GM21526 (cell line): ENCODE data around the gene ATG2A.
A peak's percentile ranks its signal among the peaks of the same experiment; 100 is the strongest.

ENCODE experiments used
- ATAC-seq: cut with Tn5 transposase; IDR thresholded peaks from one replicate; pipeline ENCODE4 v1.9.1; 2021; ENCODE audit warnings: moderate library complexity; ENCODE audit not compliant: unreplicated experiment, low FRiP score

The ATG2A gene

GRCh38 chr11:64925536-64926436, 8.8 kb upstream of the ATG2A start:
- no peak for ATAC-seq

- no peak for ATAC-seq
These were observed 7.9 kb upstream of the ATG2A start for GRCh38 chr11:64924910-64925284.

GRCh38 chr11:64923944-64924909, 7.2 kb upstream of the ATG2A start, which contains the start of gene PPP2R5B:
Gene PPP2R5B (plus strand): TSS chr11:64924689. CDS start chr11:64925735, 1,046 bp downstream.
- peak; percentile 68 for ATAC-seq

DNA sequence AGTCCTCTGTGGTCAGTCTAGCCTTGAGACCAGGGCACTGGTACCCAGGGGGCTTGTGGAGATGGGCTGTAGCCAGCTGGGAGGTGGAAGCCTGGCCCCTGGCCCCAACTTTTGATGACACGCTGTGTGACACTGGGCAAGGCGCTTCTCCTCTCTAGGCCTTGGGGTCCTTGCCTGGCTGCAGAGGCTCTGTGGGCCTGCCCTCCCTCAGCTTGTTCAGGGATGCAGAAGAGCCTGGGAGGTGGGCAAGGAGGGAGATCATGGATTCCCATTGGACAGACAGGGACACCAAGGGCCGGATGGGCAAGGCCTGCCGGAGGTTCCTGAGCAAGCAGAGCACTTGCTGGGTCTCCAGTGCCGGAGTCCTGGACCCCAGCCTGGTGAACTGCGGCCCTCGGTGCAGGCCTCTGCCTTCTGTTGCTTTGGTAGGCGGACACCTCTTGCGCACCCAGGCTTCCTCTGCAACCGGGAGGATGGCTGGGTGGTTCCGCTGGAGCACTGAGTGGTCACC, 6.2 kb upstream of the ATG2A start:
- ATAC-seq = no peak

DNA sequence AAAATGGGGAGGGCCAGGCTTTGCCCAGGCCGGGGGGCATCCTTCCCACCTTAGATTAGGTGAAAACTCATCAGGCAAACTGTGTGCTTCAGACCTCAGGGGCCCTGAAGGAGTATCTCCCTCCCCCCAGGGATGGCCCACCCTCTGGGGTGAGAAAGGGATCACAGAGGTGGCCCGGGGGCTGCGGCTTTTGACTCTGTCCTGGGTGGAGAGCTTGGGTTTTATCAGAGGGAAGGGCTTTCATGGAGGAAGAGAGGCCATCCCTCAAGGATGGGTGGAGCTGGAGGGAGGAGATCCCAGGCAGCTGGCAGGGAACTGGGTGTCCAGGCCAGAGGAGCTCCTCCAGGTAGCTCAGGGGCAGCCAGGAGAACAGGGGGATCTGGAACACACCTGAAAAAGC, 4.4 kb upstream of the ATG2A start:
- ATAC-seq = no peak

- no peak for ATAC-seq
These were observed 3.1 kb upstream of the ATG2A start for GRCh38 chr11:64920124-64920523.

DNA sequence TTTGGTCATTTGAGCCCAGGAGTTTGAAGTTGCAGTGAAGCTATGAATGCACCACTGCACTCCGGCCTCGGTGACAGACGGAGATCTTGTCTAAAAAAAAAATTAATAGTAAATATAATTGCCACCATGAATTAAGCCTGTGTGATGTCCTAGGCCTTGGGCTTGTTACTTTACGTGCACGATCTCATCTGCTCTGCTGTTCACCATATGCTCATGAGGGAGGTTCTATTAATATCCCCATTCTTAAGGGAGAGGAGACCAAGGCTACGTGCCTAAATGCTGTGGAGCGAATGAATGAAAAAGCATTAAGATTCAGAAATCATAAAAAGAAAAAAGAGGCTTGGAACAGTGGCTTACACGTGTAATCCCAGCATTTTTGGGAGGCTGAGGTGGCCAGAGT, 2.6 kb upstream of the ATG2A start:
- no peak for ATAC-seq

- ATAC-seq = no peak
These were observed 1.0 kb upstream of the ATG2A start for GRCh38 chr11:64918017-64918416.

GRCh38 chr11:64917663-64917995, 620 bp upstream of the ATG2A start:
- ATAC-seq = no peak

DNA sequence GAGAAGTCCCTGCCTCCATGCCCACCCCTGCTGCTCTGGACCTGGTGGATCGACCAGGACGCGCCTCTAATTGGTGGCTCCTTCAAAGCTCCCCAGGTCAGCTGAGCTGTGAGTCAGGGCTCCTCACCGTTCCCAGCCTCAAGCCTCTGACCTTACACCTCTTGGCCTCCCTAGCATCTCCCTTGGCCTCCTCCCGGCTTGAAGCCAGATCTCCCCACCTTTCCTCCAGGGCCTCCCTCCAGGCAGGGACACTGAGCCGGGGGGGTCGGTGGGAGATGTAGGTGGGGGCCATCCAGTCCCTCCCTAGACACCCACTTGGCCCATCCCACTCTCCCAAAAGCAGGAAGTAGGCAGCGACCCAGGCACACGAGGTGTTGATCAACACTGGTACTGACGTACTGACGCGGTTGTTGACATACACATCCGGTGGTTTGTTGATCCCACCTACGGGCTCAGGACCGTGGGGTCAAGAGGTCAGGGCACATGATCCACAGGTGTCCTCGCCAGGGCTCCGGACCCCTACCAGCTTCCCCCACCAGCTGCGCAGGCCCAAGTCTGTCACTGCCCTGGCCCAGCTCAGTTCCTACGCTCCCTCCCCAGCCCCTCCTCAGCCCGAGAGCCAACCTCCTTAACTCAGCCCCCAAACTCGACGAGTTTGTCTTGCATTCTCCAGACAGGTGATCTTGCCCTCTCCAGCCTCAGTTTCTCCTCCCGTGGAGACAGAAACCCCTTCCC, 802 bp downstream of the ATG2A start:
- no peak for ATAC-seq

DNA sequence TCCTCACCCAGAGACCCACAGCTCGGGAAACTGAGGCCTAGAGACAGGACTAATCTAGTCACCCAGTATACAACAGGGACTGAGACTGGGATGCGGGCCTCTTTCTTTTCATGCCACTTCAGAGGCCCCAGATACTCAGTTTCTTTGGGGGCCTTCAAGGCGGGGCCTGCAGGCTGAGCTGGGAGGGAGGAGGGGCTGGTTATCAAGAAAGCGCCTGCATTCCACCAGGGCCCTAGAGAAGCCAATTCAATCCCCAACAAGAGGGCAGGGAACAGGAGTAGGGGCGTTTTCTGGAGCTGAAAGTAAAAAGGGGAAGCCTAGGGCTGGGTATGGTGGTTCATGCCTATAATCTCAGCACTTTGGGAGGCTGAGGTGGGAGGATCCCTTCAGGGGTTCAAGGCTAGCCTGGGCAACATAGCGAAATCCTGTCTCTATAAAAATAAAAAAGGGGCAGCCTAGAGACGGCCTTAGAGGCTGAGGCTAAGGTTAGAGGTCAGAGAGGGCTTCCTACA, 1.6 kb downstream of the ATG2A start:
- no peak for ATAC-seq

DNA sequence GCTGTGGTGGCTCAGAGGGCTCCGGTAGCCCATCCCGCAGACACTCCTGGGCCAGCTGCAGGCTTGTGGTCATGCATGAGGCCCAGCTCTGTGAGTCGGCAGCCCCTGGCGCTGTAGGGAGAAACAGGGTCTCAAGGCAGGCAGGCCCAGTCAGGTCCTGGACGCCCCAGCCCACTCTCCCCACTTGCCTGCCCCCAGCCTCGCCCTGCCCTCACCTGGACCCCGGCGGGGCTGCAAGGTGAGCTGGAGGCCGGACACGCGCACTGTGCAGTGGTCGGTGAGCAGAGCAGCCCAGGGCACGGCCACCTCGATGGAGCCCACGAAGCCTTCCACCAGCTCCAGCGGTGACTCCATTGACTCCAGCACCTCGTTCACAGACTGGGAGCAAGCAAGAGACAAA, 2.9 kb downstream of the ATG2A start:
- ATAC-seq = no peak

- ATAC-seq = no peak
These were observed 3.8 kb downstream of the ATG2A start for GRCh38 chr11:64913171-64913727.

DNA sequence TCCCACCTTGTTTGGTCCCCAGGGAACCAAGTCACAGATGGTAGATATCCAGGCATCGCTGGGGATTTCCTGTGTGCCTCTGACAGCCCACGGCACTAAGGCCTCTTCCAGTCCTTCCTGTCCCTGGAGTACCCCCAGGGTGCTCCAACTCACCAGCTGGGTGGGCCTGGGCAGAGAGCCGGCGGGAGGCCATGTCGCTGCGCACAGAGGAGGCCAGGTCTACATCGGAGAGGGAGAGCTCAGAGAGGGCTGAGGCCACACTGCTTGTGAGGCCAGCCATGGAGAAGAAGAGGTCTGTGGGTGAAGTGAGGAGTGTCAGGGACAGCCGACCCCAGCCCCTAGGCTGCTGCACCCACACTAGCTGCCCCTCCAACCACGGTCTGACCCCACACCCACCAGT, 5.3 kb downstream of the ATG2A start:
- ATAC-seq = no peak

DNA sequence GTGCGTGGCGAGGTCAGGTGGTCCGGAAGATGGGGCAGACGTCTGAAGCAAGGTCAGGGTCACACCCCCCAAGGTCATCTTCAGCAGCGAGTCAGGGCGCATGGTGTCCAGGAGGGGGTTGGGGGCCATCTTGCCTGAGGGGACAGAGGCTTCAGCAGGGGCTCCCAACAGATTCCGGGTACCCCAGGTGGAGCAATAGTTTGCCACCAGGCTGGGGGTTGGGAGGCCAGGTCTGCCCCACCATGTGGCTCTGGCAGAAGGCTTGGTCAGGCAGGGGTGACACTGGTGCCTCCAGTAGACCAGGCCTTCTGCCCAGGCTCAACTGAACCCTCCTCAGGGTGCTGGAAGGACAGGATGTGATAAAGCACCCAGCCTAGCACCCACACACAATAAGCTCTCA, 5.9 kb downstream of the ATG2A start:
- no peak for ATAC-seq

DNA sequence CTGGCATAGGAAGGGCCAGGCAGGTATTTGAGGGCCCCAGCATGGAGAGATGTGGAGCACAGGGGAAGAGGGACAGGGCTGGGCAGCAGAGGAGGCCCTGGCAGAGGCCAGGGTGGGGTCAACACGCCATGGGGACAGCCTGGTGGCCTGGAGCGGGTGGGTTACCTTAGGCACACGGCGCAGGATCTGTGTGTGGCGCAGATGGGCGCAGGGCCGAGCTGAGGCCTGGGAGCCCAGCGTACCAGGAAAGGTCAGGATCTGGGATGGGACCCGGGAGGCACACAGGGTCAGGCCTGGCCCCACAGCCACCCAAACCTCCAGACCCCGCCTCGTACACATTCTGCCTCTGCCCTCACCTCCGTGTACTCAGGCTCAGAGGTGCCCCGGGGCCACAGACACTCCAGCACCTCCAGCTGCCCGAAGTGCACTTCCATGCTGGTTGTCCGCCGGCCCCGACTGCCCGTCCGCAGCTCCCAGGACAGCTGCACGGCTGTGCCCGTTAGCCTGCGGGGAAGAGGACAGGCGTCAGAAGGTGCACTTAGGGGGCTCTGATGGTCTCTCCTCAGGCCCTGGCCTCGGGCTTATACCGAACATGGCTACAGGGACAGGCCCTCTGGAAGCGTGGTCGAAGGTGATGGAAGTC, 6.4 kb downstream of the ATG2A start:
- ATAC-seq = no peak

- ATAC-seq = no peak
These were observed 7.2 kb downstream of the ATG2A start for GRCh38 chr11:64909653-64910343.

DNA sequence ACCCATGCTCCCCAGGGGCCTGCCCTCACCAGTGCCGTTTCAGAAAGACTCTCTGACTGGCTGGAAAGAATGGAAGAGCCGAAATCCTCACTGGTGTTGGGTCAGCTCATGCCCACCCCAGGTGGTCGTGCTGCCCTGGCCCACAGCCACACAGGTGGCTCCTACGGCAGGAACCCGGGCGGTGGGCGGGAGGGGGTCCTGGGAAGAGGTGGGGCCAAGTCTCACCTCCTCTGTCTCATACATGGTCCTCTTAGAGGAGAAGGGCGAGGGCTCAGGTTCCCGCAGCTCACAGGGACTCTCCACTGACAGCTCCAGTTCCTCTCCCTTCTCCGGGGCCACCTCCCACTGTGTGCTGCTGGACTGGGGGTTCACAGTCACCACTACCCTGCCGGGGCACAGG, 8.2 kb downstream of the ATG2A start:
- ATAC-seq = no peak

GRCh38 chr11:64906314-64906635, 10.7 kb downstream of the ATG2A start:
- ATAC-seq = no peak
